NK-92 treated with Interleukin-12 subunit alpha and Interleukin-12 subunit beta, amount 100 ng/mL, for 24 hours (cell line): ENCODE measurements around the gene GPX6.
"Not testable (repeated sequence)": the region's sequence is repeated elsewhere in the genome, so short reads cannot be mapped to it uniquely, and the experiment has no call there.

Source experiments
- DNase-seq: peaks from one replicate; lab custom pipeline; 2025; lab: John Stamatoyannopoulos, UW

The GPX6 gene

GRCh38 chr6:28523241-28523622, 7.6 kb upstream of the GPX6 start:
- DNase-seq, result no peak

- DNase-seq, result no peak
These were observed 7.1 kb upstream of the GPX6 start for GRCh38 chr6:28522594-28523240.

- DNase-seq, result no peak
These were observed 2.4 kb upstream of the GPX6 start for GRCh38 chr6:28517964-28518363.

- not testable (repeated sequence) for DNase-seq
These were observed 3.2 kb downstream of the GPX6 start for GRCh38 chr6:28512387-28512786.

GRCh38 chr6:28511628-28512300, 3.8 kb downstream of the GPX6 start:
- no peak for DNase-seq

GRCh38 chr6:28506807-28507475, 8.7 kb downstream of the GPX6 start:
- no peak for DNase-seq

- DNase-seq, result no peak
These were observed 9.9 kb downstream of the GPX6 start for GRCh38 chr6:28505733-28506132.

- DNase-seq, result not testable (repeated sequence)
These were observed 12.8 kb downstream of the GPX6 start for GRCh38 chr6:28502709-28503305.

- not testable (repeated sequence) for DNase-seq
These were observed 13.5 kb downstream of the GPX6 start for GRCh38 chr6:28502136-28502535.

- no peak for DNase-seq
These were observed 14.3 kb downstream of the GPX6 start for GRCh38 chr6:28501259-28501658.

GRCh38 chr6:28497893-28498292, 17.7 kb downstream of the GPX6 start:
- DNase-seq, result no peak

GRCh38 chr6:28497306-28497705, 18.3 kb downstream of the GPX6 start:
- DNase-seq, result no peak

GRCh38 chr6:28496099-28496779, 19.4 kb downstream of the GPX6 start:
- no peak for DNase-seq

GRCh38 chr6:28491984-28492317, 23.6 kb downstream of the GPX6 start:
- DNase-seq, result no peak

- DNase-seq, result no peak
These were observed 25.2 kb downstream of the GPX6 start for GRCh38 chr6:28490205-28490890.

GRCh38 chr6:28489366-28490204, 26.0 kb downstream of the GPX6 start:
- no peak for DNase-seq

- DNase-seq, result no peak
These were observed 26.7 kb downstream of the GPX6 start for GRCh38 chr6:28488916-28489365.

- DNase-seq, result no peak
These were observed 28.4 kb downstream of the GPX6 start for GRCh38 chr6:28486988-28487742.

- no peak for DNase-seq
These were observed 29.1 kb downstream of the GPX6 start for GRCh38 chr6:28486533-28486932.

GRCh38 chr6:28485482-28485881, 30.1 kb downstream of the GPX6 start:
- DNase-seq, result no peak
